Upper lobe of right lung (tissue), 1 donor: ENCODE measurements around the gene RELL1. TPM values are rescaled to one million over a fixed set of nuclear protein-coding genes. Genes with fewer than 3 reads are reported as not detected.

Experiments
- ATAC-seq: fragments of 200-7000 bp; cut with Tn5 transposase; one replicate; pipeline ENCODE4 v1.9.1; 2020; ENCODE audit warnings: mild to moderate bottlenecking, moderate library complexity
- DNase-seq: peaks from one replicate; pipeline ENCODE4 v3.0.0-alpha.2; 2020
- H3K27ac ChIP-seq: fragments of 200-600 bp; one replicate; pipeline ENCODE4 v1.8.0; 2022
- H3K27me3 ChIP-seq: fragments of 200-600 bp; one replicate; pipeline ENCODE4 v1.8.0; 2022; ENCODE audit warnings: mild to moderate bottlenecking
- H3K36me3 ChIP-seq: fragments of 200-600 bp; one replicate; pipeline ENCODE4 v1.8.0; 2022
- H3K4me1 ChIP-seq: fragments of 200-600 bp; one replicate; pipeline ENCODE4 v1.8.0; 2022
- H3K4me3 ChIP-seq: fragments of 200-600 bp; one replicate; pipeline ENCODE4 v1.8.0; 2022; ENCODE audit warnings: mild to moderate bottlenecking
- H3K9me3 ChIP-seq: fragments of 200-600 bp; one replicate; pipeline ENCODE4 v1.8.0; 2022
- intact Hi-C: fragments of 100-400 bp; cut with DNase I; formaldehyde crosslinking; loops from one replicate; pipeline ENCODE4 v1.11.0; 2022
- total RNA-seq: library from RNA; stranded (reverse); fragmentation: NEBNext Ultra II Directional; extraction: Animal tissue kit (Norgen Biotek cat#: 25700); gene quantifications from one replicate; pipeline ENCODE4 v1.2.1, GENCODE V29; 2021
- TF ChIP-seq, protein P1 (sequence below): fragments of 200-600 bp; IDR thresholded peaks from one replicate; pipeline ENCODE4 v1.8.0; 2022; ENCODE audit warnings: antibody characterized with exemption
- donor health status: DM: no; HTN: yes; CAD: no; lungs with severe emphysema.

RELL1 gene
- total RNA-seq, 1 donor from 2014 or later: 49.1 TPM

DNA sequence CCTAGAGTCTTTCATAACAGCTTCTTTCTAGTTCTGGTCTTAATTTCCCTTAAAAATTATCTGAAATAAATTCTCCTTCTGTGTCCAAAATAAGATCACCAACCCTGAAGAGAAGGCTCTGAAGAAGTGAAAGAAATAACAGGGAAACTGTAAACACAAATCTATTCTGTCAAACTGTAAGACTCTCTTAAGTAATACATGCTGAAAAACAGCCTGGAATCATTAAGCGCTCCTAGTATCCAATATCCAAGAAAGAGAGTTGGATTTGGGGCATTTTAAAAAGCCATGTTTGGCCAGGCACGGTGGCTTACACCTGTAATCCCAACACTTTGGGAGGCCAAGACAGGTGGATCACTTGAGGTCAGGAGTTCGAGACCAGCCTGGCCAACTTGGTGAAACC is 53.3 kb downstream of the RELL1 start:
- TF ChIP-seq, protein P1, sequence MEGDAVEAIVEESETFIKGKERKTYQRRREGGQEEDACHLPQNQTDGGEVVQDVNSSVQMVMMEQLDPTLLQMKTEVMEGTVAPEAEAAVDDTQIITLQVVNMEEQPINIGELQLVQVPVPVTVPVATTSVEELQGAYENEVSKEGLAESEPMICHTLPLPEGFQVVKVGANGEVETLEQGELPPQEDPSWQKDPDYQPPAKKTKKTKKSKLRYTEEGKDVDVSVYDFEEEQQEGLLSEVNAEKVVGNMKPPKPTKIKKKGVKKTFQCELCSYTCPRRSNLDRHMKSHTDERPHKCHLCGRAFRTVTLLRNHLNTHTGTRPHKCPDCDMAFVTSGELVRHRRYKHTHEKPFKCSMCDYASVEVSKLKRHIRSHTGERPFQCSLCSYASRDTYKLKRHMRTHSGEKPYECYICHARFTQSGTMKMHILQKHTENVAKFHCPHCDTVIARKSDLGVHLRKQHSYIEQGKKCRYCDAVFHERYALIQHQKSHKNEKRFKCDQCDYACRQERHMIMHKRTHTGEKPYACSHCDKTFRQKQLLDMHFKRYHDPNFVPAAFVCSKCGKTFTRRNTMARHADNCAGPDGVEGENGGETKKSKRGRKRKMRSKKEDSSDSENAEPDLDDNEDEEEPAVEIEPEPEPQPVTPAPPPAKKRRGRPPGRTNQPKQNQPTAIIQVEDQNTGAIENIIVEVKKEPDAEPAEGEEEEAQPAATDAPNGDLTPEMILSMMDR: no peak
- H3K27ac ChIP-seq: peak overlapping the region; percentile 34
- H3K36me3 ChIP-seq: peaks cover 30% of the 10 kb centered on the region
- H3K4me1 ChIP-seq: peaks cover 11% of the 10 kb centered on the region
- no peaks in the 10 kb centered on the region for H3K27me3 ChIP-seq
- no peak overlapping the region for H3K4me3 ChIP-seq
- ATAC-seq (no peak), DNase-seq (no peak)
- intact Hi-C loops: no loop called here
- H3K9me3 ChIP-seq: no peaks in the 10 kb centered on the region

- no peak for ATAC-seq
- intact Hi-C loops: no loop called here
- TF ChIP-seq, protein P1: no peak
- no peaks in the 10 kb centered on the region for H3K9me3 ChIP-seq
- no peak for DNase-seq
- H3K4me3 ChIP-seq: no peak overlapping the region
- H3K36me3 ChIP-seq: peaks cover 18% of the 10 kb centered on the region
- H3K4me1 ChIP-seq: peaks cover 11% of the 10 kb centered on the region
- peak overlapping the region; percentile 52 for H3K27ac ChIP-seq
- no peaks in the 10 kb centered on the region for H3K27me3 ChIP-seq
These were observed 54.6 kb downstream of the RELL1 start for GRCh38 chr4:37631551-37631950.

DNA sequence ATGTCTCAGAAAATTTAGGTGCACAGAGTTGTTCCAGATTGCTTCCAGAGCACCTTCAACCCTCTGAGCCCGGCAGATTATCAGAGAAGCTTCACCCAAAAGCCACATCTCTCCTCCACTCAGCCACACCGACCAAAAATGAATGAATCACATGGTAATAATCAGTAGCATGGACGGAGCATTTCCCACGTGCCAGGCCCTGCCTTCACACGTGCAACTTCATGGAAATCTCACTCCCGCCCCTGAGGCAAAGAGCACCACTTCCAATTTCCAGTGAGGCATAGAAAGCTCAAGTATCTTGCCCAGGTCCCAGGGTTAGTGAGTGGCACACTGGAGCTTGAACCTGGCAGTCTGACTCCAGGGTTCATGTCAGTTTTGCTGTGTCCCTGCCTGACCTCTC is 56.5 kb downstream of the RELL1 start:
- Histone ChIP-seq H3K27ac (no peak overlapping the region), H3K9me3 (no peaks in the 10 kb centered on the region), H3K27me3 (no peaks in the 10 kb centered on the region), H3K36me3 (peaks cover 11% of the 10 kb centered on the region), H3K4me3 (no peak overlapping the region), H3K4me1 (peaks cover 11% of the 10 kb centered on the region)
- TF ChIP-seq, protein P1: no peak
- no peak for ATAC-seq
- intact Hi-C loops: no loop called here
- DNase-seq: no peak

GRCh38 chr4:37628977-37629609 is 57.1 kb downstream of the RELL1 start:
- intact Hi-C loops: no loop called here
- H3K27me3 ChIP-seq: no peaks in the 10 kb centered on the region
- DNase-seq (no peak), ATAC-seq (peak; percentile 82)
- no peak overlapping the region for H3K27ac ChIP-seq
- no peak overlapping the region for H3K4me3 ChIP-seq
- peaks cover 5% of the 10 kb centered on the region for H3K36me3 ChIP-seq
- H3K9me3 ChIP-seq: no peaks in the 10 kb centered on the region
- TF ChIP-seq, protein P1: no peak
- peaks cover 11% of the 10 kb centered on the region for H3K4me1 ChIP-seq

- H3K36me3 ChIP-seq: no peaks in the 10 kb centered on the region
- no peaks in the 10 kb centered on the region for H3K9me3 ChIP-seq
- H3K4me3 ChIP-seq: no peak overlapping the region
- H3K4me1 ChIP-seq: peaks cover 11% of the 10 kb centered on the region
- no peak for ATAC-seq
- no peak for DNase-seq
- H3K27ac ChIP-seq: no peak overlapping the region
- intact Hi-C loops: no loop called here
- TF ChIP-seq, protein P1: no peak
- no peaks in the 10 kb centered on the region for H3K27me3 ChIP-seq
These were observed 58.9 kb downstream of the RELL1 start for GRCh38 chr4:37627263-37627662.

GRCh38 chr4:37625499-37625898 is 60.7 kb downstream of the RELL1 start:
- no peaks in the 10 kb centered on the region for H3K36me3 ChIP-seq
- no peak overlapping the region for H3K4me3 ChIP-seq
- H3K27me3 ChIP-seq: no peaks in the 10 kb centered on the region
- DNase-seq: no peak
- TF ChIP-seq, protein P1: no peak
- no peaks in the 10 kb centered on the region for H3K9me3 ChIP-seq
- no peak overlapping the region for H3K27ac ChIP-seq
- peaks cover 11% of the 10 kb centered on the region for H3K4me1 ChIP-seq
- intact Hi-C loops: no loop called here
- ATAC-seq: no peak
